NCI-H510A treated with DMSO at 0.1 percent for 48 hours (cell line): ENCODE measurements around the gene IL7R.
"Not testable (repeated sequence)": the region's sequence is repeated elsewhere in the genome, so short reads cannot be mapped to it uniquely, and the experiment has no call there.

ENCODE experiments used
- DNase-seq: peaks from one replicate; lab custom pipeline; 2025; lab: John Stamatoyannopoulos, UW

Gene IL7R

DNA sequence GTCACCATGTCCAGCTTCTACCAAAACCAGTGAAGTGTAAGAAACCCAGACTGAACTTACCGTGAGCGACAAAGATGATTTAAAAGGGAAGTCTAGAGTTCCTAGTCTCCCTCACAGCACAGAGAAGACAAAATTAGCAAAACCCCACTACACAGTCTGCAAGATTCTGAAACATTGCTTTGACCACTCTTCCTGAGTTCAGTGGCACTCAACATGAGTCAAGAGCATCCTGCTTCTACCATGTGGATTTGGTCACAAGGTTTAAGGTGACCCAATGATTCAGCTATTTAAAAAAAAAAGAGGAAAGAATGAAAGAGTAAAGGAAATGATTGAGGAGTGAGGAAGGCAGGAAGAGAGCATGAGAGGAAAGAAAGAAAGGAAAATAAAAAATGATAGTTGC is 19.8 kb downstream of the IL7R start:
- DNase-seq: no peak

- DNase-seq: no peak
These were observed 20.2 kb downstream of the IL7R start for GRCh38 chr5:35876922-35877321.

- no peak for DNase-seq
These were observed 21.0 kb downstream of the IL7R start for GRCh38 chr5:35877655-35878054.

DNA sequence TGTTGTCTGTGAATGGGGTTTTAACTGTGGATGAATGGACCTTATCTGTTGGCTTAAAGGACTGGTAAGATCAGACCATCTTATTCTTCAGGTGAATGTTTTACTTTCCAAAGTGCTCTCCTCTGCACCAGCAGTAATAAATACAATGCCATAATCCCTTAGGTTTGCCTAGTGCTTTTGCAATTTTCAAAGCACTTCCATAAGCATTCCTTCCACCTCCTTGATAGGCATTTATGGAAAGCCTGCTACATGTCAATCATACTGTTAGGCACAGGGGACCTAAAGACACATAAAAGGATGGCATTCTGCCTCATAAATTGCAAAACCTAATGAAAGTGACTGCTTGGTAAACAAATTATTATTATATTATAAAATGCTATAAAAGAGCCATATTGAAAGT is 21.4 kb downstream of the IL7R start:
- DNase-seq: no peak

- DNase-seq: no peak
These were observed 22.4 kb downstream of the IL7R start for GRCh38 chr5:35879096-35879495.

DNA sequence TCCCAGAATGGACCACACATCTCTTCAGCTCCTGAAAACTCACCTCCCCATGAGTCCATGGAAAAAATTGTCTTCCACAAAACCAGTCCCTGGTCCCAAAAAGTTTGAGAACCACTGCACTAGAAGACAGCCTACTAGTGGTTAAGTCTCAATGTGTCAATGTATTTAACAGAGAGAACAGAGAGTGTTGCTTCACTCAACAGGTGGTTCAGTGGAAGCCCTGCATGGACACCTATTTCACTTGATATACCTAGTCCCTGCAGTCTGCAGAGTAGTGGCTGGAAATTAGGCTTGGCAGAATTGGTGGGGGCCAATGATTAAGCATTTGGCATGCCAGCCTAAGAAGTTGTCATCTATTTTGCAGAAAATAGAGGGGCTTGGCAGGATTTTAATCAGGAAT is 23.0 kb downstream of the IL7R start:
- DNase-seq: no peak

- no peak for DNase-seq
These were observed 23.5 kb downstream of the IL7R start for GRCh38 chr5:35880156-35880555.

- DNase-seq: no peak
These were observed 25.1 kb downstream of the IL7R start for GRCh38 chr5:35881758-35882157.

DNA sequence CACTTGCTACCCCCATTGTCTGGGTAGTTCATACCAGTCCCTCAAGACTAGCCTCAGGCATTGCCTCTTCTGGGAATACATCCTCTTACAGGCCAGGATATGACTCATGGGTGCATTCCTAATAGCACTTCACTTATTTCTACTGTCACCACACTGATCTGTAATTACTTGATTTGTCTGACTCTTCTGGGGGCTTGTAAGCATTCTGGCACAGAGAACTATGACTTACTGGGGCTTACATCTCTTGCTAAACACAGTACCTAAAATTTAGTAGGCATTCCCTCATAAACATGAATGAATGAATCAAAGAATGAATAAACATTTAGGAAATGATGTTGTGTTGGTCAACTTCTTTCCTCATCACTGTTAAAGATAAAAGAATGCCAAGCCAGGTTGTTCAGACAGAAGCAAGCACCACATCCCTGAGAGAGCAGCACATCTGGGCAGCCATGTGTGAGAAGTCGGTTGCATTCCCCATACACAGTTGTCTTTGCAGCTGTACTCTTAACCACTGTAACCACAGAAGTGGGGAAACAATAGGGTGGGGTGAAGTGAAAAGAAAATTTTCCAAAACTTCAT is 27.6 kb downstream of the IL7R start:
- no peak for DNase-seq

GRCh38 chr5:35884773-35885172 is 28.1 kb downstream of the IL7R start:
- no peak for DNase-seq

- no peak for DNase-seq
These were observed 29.7 kb downstream of the IL7R start for GRCh38 chr5:35886381-35886780.

DNA sequence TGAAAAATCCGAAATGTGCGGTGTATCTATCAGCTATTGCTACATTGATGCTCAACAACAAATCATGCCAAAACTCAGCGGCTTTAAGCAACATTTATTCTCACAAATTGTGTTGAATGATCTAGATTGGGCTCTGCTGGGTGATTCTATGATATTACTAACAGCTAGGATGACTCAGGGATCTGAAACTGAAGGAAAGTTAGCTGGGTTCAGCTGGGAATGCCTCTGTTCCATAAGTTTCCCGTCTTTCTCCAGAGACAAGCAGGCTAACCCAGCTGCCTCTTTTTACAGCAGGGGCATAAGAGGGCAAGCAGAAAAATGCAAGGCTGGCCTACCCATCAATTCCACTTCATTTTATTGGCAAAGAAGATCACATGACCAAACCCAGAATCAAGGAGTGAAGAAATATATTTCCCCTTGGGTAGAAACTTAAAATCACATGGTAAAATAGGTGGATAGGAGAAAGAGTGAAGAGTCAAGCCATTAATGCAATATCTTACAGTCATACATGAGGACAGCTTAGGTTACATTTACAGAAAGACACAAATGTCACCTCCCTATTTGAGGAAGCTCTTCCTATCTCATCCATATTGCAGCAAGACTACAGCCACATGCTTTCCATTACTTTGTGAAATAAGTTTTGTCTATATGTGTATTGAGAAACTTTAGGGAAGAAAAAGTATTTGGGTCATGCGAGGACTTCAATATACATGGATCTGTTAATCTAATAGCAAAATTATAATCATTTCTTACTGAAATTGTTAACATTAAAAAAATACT is 30.8 kb downstream of the IL7R start:
- no peak for DNase-seq

DNA sequence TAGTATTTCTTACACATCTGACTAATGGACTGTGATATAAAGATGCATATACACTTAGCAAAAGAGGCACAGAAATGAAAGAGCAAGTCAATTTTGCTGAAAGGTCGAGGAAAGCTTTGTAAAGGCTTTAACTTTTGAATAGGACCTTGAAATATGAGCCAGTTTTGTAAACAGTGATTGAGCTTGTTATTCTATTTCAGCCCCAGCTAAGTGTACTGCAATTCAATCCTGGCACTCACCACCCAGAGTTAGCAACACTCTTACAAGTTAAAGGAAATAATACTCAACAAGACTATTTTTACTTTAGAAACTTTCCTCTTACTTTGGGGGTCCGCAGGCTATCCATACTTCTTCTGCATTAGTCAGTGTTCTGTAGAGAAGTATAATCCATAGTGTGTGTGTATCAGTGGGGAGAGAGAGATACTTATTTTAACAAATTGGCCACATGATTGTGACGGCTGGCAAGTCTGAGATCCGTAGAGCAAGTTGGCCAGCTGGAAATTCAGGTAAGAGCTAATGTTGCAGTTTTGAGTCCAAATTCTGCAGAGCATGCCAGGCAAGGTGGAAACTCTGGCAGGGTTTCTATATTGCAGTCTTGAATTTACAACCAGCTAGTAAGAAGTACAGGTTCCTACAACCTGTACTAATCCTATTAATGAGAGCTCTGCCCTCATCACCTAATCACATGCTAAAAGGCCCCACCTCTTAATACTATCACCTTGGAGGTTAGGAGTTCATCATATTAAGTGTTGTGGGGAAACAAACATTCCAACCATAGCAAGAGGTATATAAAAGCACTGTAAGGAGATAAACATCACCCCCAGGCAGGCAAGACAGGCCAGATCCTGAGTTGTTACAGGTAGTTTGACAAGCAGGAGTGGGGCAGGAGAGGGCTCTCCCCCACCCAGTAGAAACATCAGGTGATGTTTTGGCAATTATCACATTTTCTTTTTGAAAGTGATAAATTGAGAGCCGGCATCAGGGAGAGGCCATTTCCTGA is 33.6 kb downstream of the IL7R start:
- no peak for DNase-seq

GRCh38 chr5:35892799-35893198 is 36.1 kb downstream of the IL7R start:
- not testable (repeated sequence) for DNase-seq

- no peak for DNase-seq
These were observed 37.4 kb downstream of the IL7R start for GRCh38 chr5:35894131-35894530.

- DNase-seq: no peak
These were observed 42.4 kb downstream of the IL7R start for GRCh38 chr5:35898952-35899660.

DNA sequence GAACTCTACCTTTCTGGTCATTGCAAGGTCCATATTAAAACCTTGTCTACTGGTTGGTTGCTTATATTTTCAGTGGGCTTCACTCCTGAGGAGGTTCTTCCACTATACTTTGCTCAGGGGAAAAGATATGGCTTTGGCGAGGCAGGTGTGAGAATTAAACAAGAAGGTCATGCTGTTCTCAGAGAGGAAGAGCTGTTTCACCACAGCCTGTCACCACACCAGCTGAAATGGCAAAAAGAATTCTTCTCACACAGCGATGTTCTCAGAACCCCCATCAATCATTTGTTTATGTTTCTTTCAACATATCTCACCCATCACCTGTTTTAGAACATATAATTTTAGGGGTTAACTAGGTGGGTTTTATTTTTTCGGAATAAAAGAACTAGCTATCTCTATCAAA is 43.1 kb downstream of the IL7R start:
- DNase-seq: no peak

GRCh38 chr5:35900972-35901695 is 44.4 kb downstream of the IL7R start:
- no peak for DNase-seq

DNA sequence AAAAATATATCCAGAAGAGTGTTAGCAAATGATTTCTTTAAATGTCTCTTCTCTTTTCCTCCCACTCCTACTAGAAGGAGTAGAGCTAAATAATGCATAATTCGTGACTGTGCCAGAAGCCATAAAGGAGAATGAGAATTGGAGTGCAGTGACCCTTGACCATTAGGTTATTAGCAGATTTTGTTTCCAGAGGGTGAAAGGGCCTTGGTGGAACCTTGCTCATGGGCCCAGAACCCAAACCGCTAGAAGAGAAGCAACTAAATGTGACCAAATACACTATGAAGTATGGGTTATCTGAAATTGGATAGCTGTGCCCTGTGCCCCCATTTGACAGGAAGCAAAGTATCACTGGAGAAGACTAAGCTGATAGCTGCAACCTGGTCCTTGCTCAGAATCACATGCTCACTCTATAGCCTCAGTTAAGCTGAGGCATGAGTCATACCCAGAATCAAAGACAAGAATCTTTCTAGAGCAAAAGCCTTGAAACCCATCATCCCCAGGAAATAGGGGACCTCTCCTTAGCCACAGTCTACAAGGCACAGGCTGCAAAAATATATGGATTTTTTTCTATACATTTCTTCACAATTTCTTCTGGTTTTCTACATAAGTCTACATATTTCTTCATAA is 45.5 kb downstream of the IL7R start:
- no peak for DNase-seq

GRCh38 chr5:35903631-35904203 is 47.0 kb downstream of the IL7R start:
- no peak for DNase-seq
